GM12878 (cell line): ENCODE data around the gene PRAC2. TPM values are rescaled to one million over a fixed set of nuclear protein-coding genes. Genes with fewer than 3 reads are reported as not detected.

ENCODE experiments used
- ATAC-seq: fragments of 200-7000 bp; cut with Tn5 transposase; 3 replicates; pipeline ENCODE4 v1.9.1; 2020; ENCODE audit warnings: mild to moderate bottlenecking, moderate library complexity
- BruUV-seq: library from RNA; stranded (reverse); fragments of 400-500 nt; replicated peaks from 2 replicates; lab custom pipeline; 2021; lab: Mats Ljungman, UMichigan
- CTCF ChIA-PET: fragments of 300-600 bp; sonication (Branson Sonifier 250); formaldehyde crosslinking; extraction: SDS; loops from one replicate; lab custom pipeline; 2021; ENCODE audit warnings: inconsistent platforms; lab: Yijun Ruan, JAX
- POLR2A ChIA-PET: fragments of 350-600 bp; formaldehyde crosslinking; extraction: SDS; loops from one replicate; lab custom pipeline; 2021; ENCODE audit warnings: inconsistent platforms; lab: Charles Lee
- RAD21 ChIA-PET: fragments of 300-600 bp; sonication (Branson Sonifier 250); formaldehyde crosslinking; loops from one replicate; lab custom pipeline; 2023; ENCODE audit warnings: antibody characterized with exemption; ENCODE audit not compliant: unreplicated experiment; lab: Charles Lee
- SMC1A ChIA-PET: fragments of 300-600 bp; sonication (Branson Sonifier 250); formaldehyde crosslinking; loops from one replicate; lab custom pipeline; 2023; ENCODE audit not compliant: unreplicated experiment, uncharacterized antibody; lab: Charles Lee
- DNase-seq: peaks from one replicate; pipeline ENCODE4 v3.0.0-alpha.2; 2011; ENCODE audit warnings: low read depth, low spot score
- FAIRE-seq: peaks from 3 replicates; lab custom pipeline; 2011; peaks lifted over from hg19 to GRCh38; lab: Jason Lieb, UNC
- H2AFZ ChIP-seq: 2 replicates; pipeline ENCODE4 v1.6.0; 2011; ENCODE audit warnings: low read depth, low read length, control low read depth; ENCODE audit not compliant: control insufficient read depth
- H3K27ac ChIP-seq: 2 replicates; pipeline ENCODE4 v1.5.1; 2011; ENCODE audit warnings: control low read depth; ENCODE audit not compliant: control insufficient read depth, insufficient read depth
- H3K27me3 ChIP-seq, 2 experiments: replicated peaks in 1 of 2; 2 replicates each; pipeline versions ENCODE4 v1.6.0 to v1.6.1; 2011; ENCODE audit warnings: low read length in 1 of 2; ENCODE audit not compliant: control insufficient read depth in 2 of 2, insufficient read depth in 2 of 2
- H3K36me3 ChIP-seq, 2 experiments: 2 replicates each; pipeline ENCODE4 v1.5.1; 2011; ENCODE audit warnings: low read length in 1 of 2; ENCODE audit not compliant: control insufficient read depth in 2 of 2, insufficient read depth in 2 of 2
- H3K4me1 ChIP-seq: 2 replicates; pipeline ENCODE4 v1.6.1; 2011; ENCODE audit warnings: mild to moderate bottlenecking, low read length, moderate library complexity, mixed read lengths; ENCODE audit not compliant: control insufficient read depth, insufficient read depth
- H3K4me2 ChIP-seq: 2 replicates; pipeline ENCODE4 v1.6.0; 2011; ENCODE audit warnings: control low read depth; ENCODE audit not compliant: control insufficient read depth, insufficient read depth
- H3K4me3 ChIP-seq: fragments of 200-600 bp; sonication (generic); 2 replicates; pipeline ENCODE4 v1.5.1; 2016
- H3K79me2 ChIP-seq: 2 replicates; pipeline ENCODE4 v1.6.0; 2011; ENCODE audit warnings: low read length; ENCODE audit not compliant: control insufficient read depth, insufficient read depth
- H3K9ac ChIP-seq: 2 replicates; pipeline ENCODE4 v1.8.0; 2011; ENCODE audit warnings: low read length, control low read depth, mixed read lengths; ENCODE audit not compliant: control insufficient read depth, insufficient read depth
- H3K9me3 ChIP-seq: replicated peaks from 3 replicates; pipeline ENCODE4 v1.5.1; 2011; ENCODE audit warnings: mild to moderate bottlenecking, low read length; ENCODE audit not compliant: control insufficient read depth, insufficient read depth
- H4K20me1 ChIP-seq: 2 replicates; pipeline ENCODE4 v1.6.0; 2011; ENCODE audit not compliant: control insufficient read depth, insufficient read depth
- CBX3 ChIP-seq: fragments of 200-600 bp; sonication (generic); IDR thresholded peaks from 2 replicates; pipeline ENCODE4 v1.6.1; 2016; ENCODE audit warnings: low read depth, borderline replicate concordance
- CHD1 ChIP-seq: IDR thresholded peaks from 2 replicates; pipeline ENCODE4 v1.6.1; 2012; ENCODE audit warnings: low read depth, low read length, improper control_type of control experiment
- FOXK2 ChIP-seq: fragments of 450-650 bp; IDR thresholded peaks from 2 replicates; pipeline ENCODE4 v1.6.1; 2017; ENCODE audit warnings: mild to moderate bottlenecking, moderate library complexity
- MEF2B ChIP-seq: fragments of 450-650 bp; IDR thresholded peaks from 2 replicates; pipeline ENCODE4 v1.6.1; 2018; ENCODE audit warnings: mild to moderate bottlenecking, moderate library complexity; ENCODE audit not compliant: partially characterized antibody, poor library complexity, severe bottlenecking
- MXI1 ChIP-seq: fragments of 150-350 bp; IDR thresholded peaks from 2 replicates; pipeline ENCODE4 v1.6.1; 2011; ENCODE audit warnings: low read depth, mild to moderate bottlenecking, inconsistent platforms, low read length, improper control_type of control experiment
- NBN ChIP-seq: fragments of 450-650 bp; IDR thresholded peaks from 2 replicates; pipeline ENCODE4 v1.6.1; 2016
- NFYA ChIP-seq: IDR thresholded peaks from 2 replicates; pipeline ENCODE4 v1.6.1; 2011; ENCODE audit warnings: low read depth, mild to moderate bottlenecking, low read length, improper control_type of control experiment, borderline replicate concordance
- NFYB ChIP-seq: IDR thresholded peaks from 2 replicates; pipeline ENCODE4 v1.6.1; 2011; ENCODE audit warnings: low read depth, mild to moderate bottlenecking, low read length, improper control_type of control experiment, moderate library complexity; ENCODE audit not compliant: insufficient read depth
- NR2C1 ChIP-seq: fragments of 450-650 bp; IDR thresholded peaks from 2 replicates; pipeline ENCODE4 v1.6.1; 2017; ENCODE audit warnings: antibody characterized with exemption, mild to moderate bottlenecking, moderate library complexity
- SMAD1 ChIP-seq: fragments of 450-650 bp; IDR thresholded peaks from 2 replicates; pipeline ENCODE4 v1.6.1; 2018; ENCODE audit warnings: mild to moderate bottlenecking, low read depth; ENCODE audit not compliant: partially characterized antibody
- SUPT20H ChIP-seq: IDR thresholded peaks from 2 replicates; pipeline ENCODE4 v1.6.1; 2011; ENCODE audit warnings: low read depth, mild to moderate bottlenecking, low read length, moderate library complexity, borderline replicate concordance; ENCODE audit not compliant: control insufficient read depth
- ZBED1 ChIP-seq: IDR thresholded peaks from 2 replicates; pipeline ENCODE4 v1.6.1; 2016; ENCODE audit warnings: borderline replicate concordance
- ZNF274 ChIP-seq: IDR thresholded peaks from one replicate; pipeline ENCODE4 v1.8.0; 2011; ENCODE audit not compliant: insufficient read length, insufficient read depth
- ZNF384 ChIP-seq: IDR thresholded peaks from 2 replicates; pipeline ENCODE4 v1.6.1; 2012; ENCODE audit warnings: low read depth, mild to moderate bottlenecking, low read length, improper control_type of control experiment, borderline replicate concordance
- in situ Hi-C: fragments of 300-500 bp; cut with MboI; formaldehyde crosslinking; loops from 9 replicates; pipeline ENCODE4 v1.14.3; 2018; ENCODE audit warnings: mixed read lengths
- intact Hi-C: fragments of 100-400 bp; cut with micrococcal nuclease; formaldehyde crosslinking; loops from one replicate; pipeline ENCODE4 v1.14.2; 2022; ENCODE audit not compliant: unreplicated experiment
- polyA plus RNA-seq, 11 experiments: library from polyadenylated mRNA; depleted of rRNA in 4 of 11; unstranded in 6 of 11; stranded (reverse) in 5 of 11; fragments of >200 nt; fragmentation: Nextera tagmentation in 4 of 11; fragmentation: Illumina TruSeq in 1 of 11; extraction: Ambion mirVana in 4 of 11; extraction: Trizol in 1 of 11; gene quantifications; 1 replicate in 1 of 11; 2 replicates in 10 of 11; pipeline versions ENCODE4 v1.2.1 to v1.2.3, GENCODE V29; 2011 to 2016; ENCODE audit warnings: inconsistent platforms in 2 of 11, missing spikeins in 2 of 11, low read depth in 1 of 11
- total RNA-seq, 4 experiments: library from RNA; depleted of rRNA in 3 of 4; stranded (reverse); fragments of >200 nt in 3 of 4; fragmentation: Illumina TruSeq in 1 of 4; extraction: Trizol in 1 of 4; gene quantifications; 2 replicates each; pipeline versions ENCODE4 v1.2.1 to v1.2.3, GENCODE V29; 2013 to 2021

The PRAC2 gene
- total and polyA plus RNA-seq, 10 of the 15 experiments (the other 5 are each of a cell fraction or from before 2014, with no cell fraction given), result 0.31 TPM; not detected in 9

GRCh38 chr17:48740537-48740936 is 17.6 kb downstream of the PRAC2 start:
- ATAC-seq (no peak), FAIRE-seq (no peak), DNase-seq (no peak)
- no peak overlapping the region for H2AFZ ChIP-seq
- in situ Hi-C loops, result no loop called here
- no peaks in the 10 kb centered on the region for H4K20me1 ChIP-seq
- no peaks in the 10 kb centered on the region for H3K9me3 ChIP-seq
- H3K36me3 ChIP-seq, result no peaks in the 10 kb centered on the region
- H3K4me2 ChIP-seq, result no peak overlapping the region
- ChIA-PET RAD21 (no interaction called here), POLR2A (interaction anchor here (0.6 kb wide), 1 partner anchor 1041 kb away, joined by 4 read pairs; no protein-coding TSS in a partner anchor), CTCF (interaction anchor here (0.5 to 1.1 kb wide), 2 partner anchors 15 to 229 kb away, joined by 3 read pairs; no protein-coding TSS in a partner anchor), SMC1A (no interaction called here)
- BruUV-seq, result no TSS peak
- H3K27ac ChIP-seq, result no peak overlapping the region
- no peak overlapping the region for H3K4me3 ChIP-seq
- intact Hi-C loops, result no loop called here
- no peak overlapping the region for H3K9ac ChIP-seq
- TF ChIP-seq NFYB (no peak), MXI1 (no peak), SUPT20H (no peak), ZBED1 (no peak), SMAD1 (no peak), CHD1 (no peak), MEF2B (no peak), ZNF384 (no peak), NBN (no peak), NR2C1 (no peak), CBX3 (no peak), ZNF274 (no peak), FOXK2 (no peak), NFYA (no peak)
- no peaks in the 10 kb centered on the region for H3K4me1 ChIP-seq
- peaks cover 15 to 49% of the 10 kb centered on the region in 2 experiments for H3K27me3 ChIP-seq
- no peaks in the 10 kb centered on the region for H3K79me2 ChIP-seq
